Right kidney (tissue), 1 donor: ENCODE data around the gene CASZ1.

ENCODE experiments used
- DNase-seq: peaks from one replicate; pipeline ENCODE4 v3.0.0-alpha.2; 2016

The CASZ1 gene

GRCh38 chr1:10774615-10775310 is 21.7 kb downstream of the CASZ1 start:
- no peak for DNase-seq

- no peak for DNase-seq
Measured at GRCh38 chr1:10773851-10774614, 22.4 kb downstream of the CASZ1 start.

GRCh38 chr1:10773376-10773775 is 23.1 kb downstream of the CASZ1 start:
- DNase-seq, result no peak

GRCh38 chr1:10772711-10773110 is 23.7 kb downstream of the CASZ1 start:
- no peak for DNase-seq

GRCh38 chr1:10771789-10772188 is 24.7 kb downstream of the CASZ1 start:
- no peak for DNase-seq

- no peak for DNase-seq
Measured at GRCh38 chr1:10768552-10768951, 27.9 kb downstream of the CASZ1 start.

- DNase-seq, result no peak
Measured at GRCh38 chr1:10767282-10767681, 29.2 kb downstream of the CASZ1 start.

- no peak for DNase-seq
Measured at GRCh38 chr1:10765734-10766478, 30.5 kb downstream of the CASZ1 start.

GRCh38 chr1:10765304-10765703 is 31.1 kb downstream of the CASZ1 start:
- DNase-seq, result no peak

- DNase-seq, result no peak
Measured at GRCh38 chr1:10764296-10764798, 32.1 kb downstream of the CASZ1 start.

- DNase-seq, result no peak
Measured at GRCh38 chr1:10762875-10763274, 33.6 kb downstream of the CASZ1 start.

GRCh38 chr1:10762153-10762523 is 34.3 kb downstream of the CASZ1 start:
- no peak for DNase-seq

GRCh38 chr1:10761503-10762152 is 34.8 kb downstream of the CASZ1 start:
- DNase-seq, result no peak

- DNase-seq, result no peak
Measured at GRCh38 chr1:10760566-10761502, 35.6 kb downstream of the CASZ1 start.

GRCh38 chr1:10759413-10760200 is 36.8 kb downstream of the CASZ1 start:
- no peak for DNase-seq

- DNase-seq, result no peak
Measured at GRCh38 chr1:10756842-10757241, 39.6 kb downstream of the CASZ1 start.

- peak; percentile 55 for DNase-seq
Measured at GRCh38 chr1:10755970-10756521, 40.4 kb downstream of the CASZ1 start.

- no peak for DNase-seq
Measured at GRCh38 chr1:10754568-10755329, 41.7 kb downstream of the CASZ1 start.

- DNase-seq, result no peak
Measured at GRCh38 chr1:10753299-10753698, 43.1 kb downstream of the CASZ1 start.
